Stimulated activated CD4-positive, alpha-beta T cell treated with anti-CD3 and anti-CD28 coated beads, Interleukin-1b, Interleukin-23, amount 100 ng/mL, for 4 hours (primary cell): Measurements from ENCODE around the gene HNRNPUL1.
"Not testable (repeated sequence)": the region's sequence is repeated elsewhere in the genome, so short reads cannot be mapped to it uniquely, and the experiment has no call there.

ENCODE experiments used
- DNase-seq, 2 donors: peaks; one replicate each; pipeline ENCODE4 v3.0.0-alpha.2; 2020; ENCODE audit warnings: low read depth in 2 of 2

The HNRNPUL1 gene

GRCh38 chr19:41263850-41264580 is at the start of gene HNRNPUL1:
Gene HNRNPUL1, plus strand, starts transcription at chr19:41264372. Its CDS starts 132 bp downstream, at chr19:41264504.
- DNase-seq: peak; percentile 96 to 100

GRCh38 chr19:41217741-41218140 is 46.4 kb upstream of the HNRNPUL1 start:
- no peak for DNase-seq

- no peak for DNase-seq
Measured at GRCh38 chr19:41218249-41218614, 45.9 kb upstream of the HNRNPUL1 start.

GRCh38 chr19:41218615-41219507 is 45.3 kb upstream of the HNRNPUL1 start, which contains the start of gene AXL:
Gene AXL, plus strand, starts transcription at chr19:41219223. Its CDS starts 170 bp downstream, at chr19:41219393.
- DNase-seq: no peak

GRCh38 chr19:41219924-41220567 is 44.1 kb upstream of the HNRNPUL1 start:
- no peak for DNase-seq

GRCh38 chr19:41220811-41221210 is 43.4 kb upstream of the HNRNPUL1 start:
- DNase-seq: no peak

GRCh38 chr19:41221514-41222205 is 42.5 kb upstream of the HNRNPUL1 start:
- no peak for DNase-seq

GRCh38 chr19:41222240-41222639 is 41.9 kb upstream of the HNRNPUL1 start:
- DNase-seq: no peak

- DNase-seq: no peak
Measured at GRCh38 chr19:41223431-41224234, 40.5 kb upstream of the HNRNPUL1 start.

- DNase-seq: no peak
Measured at GRCh38 chr19:41224632-41225031, 39.5 kb upstream of the HNRNPUL1 start.

GRCh38 chr19:41225238-41226052 is 38.7 kb upstream of the HNRNPUL1 start:
- DNase-seq: peak; percentile 14 to 29

- DNase-seq: peak; percentile 10 to 27
Measured at GRCh38 chr19:41226053-41226873, 37.9 kb upstream of the HNRNPUL1 start.

GRCh38 chr19:41226874-41227390 is 37.2 kb upstream of the HNRNPUL1 start:
- DNase-seq: no peak

GRCh38 chr19:41228486-41228885 is 35.7 kb upstream of the HNRNPUL1 start:
- no peak for DNase-seq

GRCh38 chr19:41229338-41229737 is 34.8 kb upstream of the HNRNPUL1 start:
- DNase-seq: not testable (repeated sequence)

- DNase-seq: no peak
Measured at GRCh38 chr19:41230067-41230857, 33.9 kb upstream of the HNRNPUL1 start.

GRCh38 chr19:41232686-41233085 is 31.5 kb upstream of the HNRNPUL1 start:
- DNase-seq: no peak

- no peak for DNase-seq
Measured at GRCh38 chr19:41233748-41234240, 30.4 kb upstream of the HNRNPUL1 start.
